HTERT RPE-1 (cell line): ENCODE measurements around the gene MAT1A.

ENCODE experiments used
- in situ Hi-C: fragments of 300-500 bp; cut with MboI; formaldehyde crosslinking; loops from 4 replicates; pipeline ENCODE4 v1.14.3; 2020; ENCODE audit warnings: low sequenced_read_pairs

MAT1A gene

DNA sequence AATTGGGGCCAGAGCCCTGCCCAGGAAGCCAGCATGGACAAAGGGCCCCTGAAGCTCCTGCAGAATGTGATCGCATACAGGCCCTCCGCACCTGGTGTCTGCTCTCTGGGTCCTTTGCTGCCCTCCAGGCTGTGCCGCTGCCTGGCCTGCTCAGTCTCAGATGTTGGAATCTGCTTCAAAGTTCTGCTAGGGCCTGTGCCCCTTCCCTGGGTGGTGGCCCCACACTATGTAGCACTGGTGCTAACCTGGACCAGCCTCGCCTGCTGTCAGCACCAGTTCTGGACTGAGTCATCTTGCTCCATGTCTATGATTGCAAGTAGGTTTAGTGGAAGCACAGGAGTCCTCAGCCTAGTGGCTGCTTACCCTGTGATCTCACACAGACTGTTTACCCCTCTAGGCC, 6.3 kb downstream of the MAT1A start:
- in situ Hi-C loops = no loop called here

DNA sequence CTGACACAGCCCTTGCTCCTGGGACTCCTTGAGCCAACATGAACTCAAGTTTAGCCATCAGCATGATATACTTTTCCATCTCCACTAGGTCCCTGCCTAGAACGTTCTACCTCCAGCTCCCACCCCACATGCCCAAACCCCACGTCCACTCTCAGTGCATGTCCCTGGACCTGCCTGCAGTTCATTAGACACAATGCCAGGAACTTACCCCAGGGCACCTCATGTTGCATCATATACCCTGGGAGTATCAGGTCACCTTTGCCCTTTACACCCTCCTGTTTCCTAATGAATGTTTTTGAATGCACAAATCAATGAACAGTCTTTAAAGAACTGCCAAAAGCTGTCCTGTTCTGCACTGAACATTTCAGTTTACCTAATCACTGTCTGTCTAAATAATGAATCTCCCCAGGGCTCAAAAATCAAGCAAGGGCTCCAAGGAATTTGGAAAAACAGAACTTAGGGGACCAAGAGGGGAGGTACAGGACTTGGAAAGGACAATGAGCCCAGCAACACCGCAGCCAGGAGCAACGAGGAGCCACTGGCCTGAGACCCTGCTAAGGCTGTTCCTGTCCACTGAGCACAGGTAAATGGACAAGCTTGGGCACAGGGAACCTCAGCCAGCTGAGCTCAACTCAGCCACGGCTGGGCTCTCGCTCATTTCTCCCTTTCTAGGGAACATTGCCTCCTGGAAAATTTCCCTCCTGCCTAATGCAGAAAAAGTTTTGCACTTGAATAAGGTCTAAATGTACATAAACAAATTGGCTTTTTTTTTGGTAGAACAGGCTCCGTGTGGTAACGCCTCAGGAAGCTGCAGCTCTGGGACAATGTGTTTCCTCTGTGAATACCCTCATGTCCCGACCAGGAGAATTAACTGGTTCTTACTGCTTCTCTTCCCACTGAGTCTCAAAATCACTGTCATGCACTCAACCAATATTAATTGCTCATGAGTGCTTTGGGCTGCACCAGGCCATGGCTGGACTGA, 7.4 kb downstream of the MAT1A start:
- in situ Hi-C loops = no loop called here

DNA sequence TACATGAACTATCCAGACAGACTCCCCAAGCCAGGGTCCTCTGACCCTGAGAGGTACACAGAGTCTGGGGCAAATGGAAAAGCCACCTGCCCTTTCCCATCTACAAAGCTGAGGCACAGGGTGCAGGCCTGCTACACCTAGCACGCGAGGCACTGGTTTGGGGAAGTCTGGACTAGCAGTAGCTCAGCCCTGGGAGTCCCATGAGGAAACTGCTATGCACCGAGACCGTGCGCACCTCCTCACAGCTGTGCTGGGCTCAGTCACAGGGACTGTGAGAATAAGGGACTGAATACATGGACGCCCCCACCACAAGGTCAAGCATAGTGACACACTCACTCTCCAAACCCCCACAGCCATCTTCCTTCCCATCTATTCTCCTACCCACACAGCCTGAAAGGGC, 8.2 kb downstream of the MAT1A start:
- in situ Hi-C loops = no loop called here

DNA sequence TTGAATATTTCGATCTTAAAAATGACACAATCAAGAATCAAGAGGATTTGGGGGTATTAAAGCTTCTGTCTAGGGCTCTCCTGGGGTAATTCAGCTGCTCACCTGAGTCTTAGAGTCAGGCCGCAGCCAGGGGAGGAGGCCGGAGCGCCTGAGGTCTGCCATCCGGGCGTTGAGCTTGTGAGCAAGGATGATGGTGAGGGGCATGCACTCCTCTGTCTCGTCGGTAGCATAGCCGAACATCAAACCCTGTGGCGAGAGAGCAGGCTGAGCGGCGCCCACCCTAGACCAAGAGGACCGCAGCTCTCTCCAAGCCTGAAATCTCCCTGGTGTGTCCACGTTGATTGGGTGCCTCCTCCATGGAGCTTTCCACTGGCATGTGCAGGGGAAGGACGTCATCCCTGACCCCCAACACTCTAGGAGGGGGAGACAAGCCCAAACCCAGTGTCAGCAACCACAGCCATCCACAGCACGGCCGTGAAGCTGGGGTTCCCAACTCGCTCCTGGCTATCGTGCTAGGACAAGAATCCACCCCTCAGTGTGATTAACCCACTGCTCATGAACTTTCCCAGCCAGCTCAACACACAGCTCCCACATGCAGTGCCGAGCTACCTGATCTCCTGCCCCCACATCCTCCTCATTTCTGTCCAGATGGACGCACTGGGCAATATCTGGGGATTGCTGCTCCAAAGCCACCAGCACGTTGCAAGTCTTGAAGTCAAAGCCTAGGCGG, 9.2 kb downstream of the MAT1A start:
- in situ Hi-C loops = no loop called here

DNA sequence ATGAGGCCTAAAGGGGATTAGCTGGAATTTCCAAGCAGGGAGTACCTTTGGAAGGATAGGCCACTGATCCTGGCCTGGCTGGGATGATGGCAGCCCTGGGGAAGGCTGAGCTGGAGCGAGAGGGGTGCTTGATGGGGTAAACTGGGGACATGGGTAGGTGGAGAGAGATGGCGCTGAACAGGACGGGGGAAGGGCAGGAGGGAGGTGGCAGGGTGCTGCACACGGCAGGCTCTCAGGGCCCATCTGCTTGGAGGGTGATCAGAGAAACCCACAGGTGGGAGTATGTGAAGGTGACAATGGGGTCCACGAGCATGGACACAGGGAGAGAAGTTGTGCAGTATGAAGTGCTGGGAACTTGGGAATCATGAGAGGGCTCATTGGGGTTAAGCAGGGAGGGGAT, 10.3 kb downstream of the MAT1A start:
- in situ Hi-C loops = no loop called here

DNA sequence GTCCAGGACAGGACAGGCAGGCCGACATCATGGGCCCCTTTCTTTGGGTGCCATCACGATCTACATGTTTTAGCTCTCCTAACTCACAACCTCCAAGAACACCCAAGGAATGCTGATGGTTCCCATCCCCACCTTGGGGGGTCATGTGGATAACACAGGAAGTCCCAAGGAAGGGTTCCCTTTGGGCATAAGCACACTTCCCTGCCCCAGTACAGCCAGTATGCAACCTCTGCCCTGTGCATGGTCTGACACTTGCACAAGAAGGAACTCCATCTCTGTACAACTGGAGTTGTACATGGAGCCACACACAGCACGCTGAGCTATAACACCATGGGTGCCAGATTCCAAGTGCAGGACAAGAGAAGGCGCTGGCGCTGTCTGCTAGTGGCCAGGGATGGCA, 11.0 kb downstream of the MAT1A start:
- in situ Hi-C loops = no loop called here

DNA sequence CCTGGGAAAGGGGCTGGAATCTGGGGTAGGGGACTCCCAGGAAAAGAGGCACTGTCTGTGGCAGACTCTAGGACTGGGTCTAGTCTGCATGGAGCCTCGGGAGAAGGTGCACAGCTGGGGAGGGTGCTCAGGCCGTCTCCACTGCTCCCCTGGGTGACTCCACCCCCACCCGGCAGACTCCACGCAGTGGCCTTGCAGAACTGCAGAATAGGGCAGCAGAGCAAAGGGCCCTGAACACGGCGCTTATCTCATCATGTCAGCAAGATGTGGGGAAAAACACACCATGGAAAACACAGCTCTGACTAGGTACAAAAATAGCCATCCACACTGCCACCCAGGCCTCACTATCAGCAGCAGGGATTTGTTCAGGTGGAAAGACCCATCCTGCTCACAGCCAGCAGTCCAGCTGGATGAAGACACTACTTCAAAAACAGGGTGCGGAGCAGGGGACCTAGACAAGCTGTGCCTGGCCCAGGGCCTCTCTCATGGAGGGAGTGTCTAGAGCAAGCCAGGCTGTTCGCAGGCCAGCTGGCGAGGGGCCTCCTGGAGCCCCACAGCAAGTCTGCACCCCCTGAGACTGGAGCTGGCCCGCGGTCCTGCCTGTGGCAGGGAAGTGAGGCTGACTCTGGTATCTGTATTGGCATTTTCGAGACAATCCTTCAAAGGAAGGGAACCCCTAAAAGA, 11.7 kb downstream of the MAT1A start:
- in situ Hi-C loops = no loop called here

DNA sequence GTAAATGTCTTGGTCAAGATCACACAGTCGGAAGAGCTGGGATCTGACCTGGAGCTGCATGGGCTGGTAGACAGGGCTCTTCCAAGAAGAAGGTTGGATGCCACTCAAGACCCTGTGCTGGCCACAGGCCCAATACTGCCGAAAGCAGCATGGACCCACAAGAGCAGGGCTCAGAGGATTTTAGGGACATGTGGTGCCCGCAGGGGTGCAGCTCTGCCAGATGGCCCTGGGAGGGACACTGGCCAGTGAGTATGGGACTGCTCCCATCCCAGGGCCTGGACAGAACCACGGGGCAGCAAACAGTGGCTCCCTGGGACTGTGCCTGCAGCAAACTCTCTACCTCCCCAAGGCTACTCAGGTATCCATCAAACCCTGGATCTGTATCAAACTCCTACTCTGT, 12.4 kb downstream of the MAT1A start:
- in situ Hi-C loops = no loop called here

DNA sequence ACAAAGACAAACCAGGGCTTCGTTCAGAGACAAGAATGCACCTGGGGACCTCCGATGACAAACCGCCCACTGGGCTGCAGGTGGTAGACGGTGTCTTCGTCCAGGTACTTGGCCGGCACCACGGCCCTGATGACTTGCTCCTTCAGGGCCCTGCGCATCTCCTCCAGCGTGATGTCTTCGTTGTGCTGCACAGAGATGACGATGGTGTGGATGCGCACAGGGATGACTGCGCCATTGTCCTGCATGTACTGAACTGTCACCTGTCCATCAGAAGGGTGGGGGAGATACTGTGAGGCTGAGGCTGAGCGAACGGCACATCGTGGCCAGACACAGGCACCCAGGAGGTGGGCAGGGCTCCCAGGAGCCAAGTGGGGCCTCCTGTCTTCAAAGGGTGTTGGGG, 13.1 kb downstream of the MAT1A start:
- in situ Hi-C loops = no loop called here

DNA sequence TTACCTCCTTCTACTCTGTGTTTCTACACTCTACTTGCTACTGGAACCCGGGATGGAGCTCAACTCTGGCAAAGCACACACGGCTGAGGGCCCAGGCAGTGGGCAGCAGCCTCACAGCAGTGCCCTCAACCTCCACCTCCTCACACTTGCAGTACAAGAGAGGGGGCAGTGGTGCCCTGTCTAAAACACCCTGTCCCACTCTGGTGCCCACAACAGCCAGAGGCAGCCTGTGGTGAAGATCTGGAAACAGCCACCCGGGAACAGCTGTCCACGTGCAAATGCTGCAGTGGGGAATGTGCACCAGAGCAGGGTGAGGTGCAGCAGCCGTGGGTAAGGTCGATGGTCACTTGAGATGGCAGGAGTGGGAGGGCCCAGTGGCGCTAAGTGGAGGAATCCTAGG, 13.7 kb downstream of the MAT1A start:
- in situ Hi-C loops = no loop called here

DNA sequence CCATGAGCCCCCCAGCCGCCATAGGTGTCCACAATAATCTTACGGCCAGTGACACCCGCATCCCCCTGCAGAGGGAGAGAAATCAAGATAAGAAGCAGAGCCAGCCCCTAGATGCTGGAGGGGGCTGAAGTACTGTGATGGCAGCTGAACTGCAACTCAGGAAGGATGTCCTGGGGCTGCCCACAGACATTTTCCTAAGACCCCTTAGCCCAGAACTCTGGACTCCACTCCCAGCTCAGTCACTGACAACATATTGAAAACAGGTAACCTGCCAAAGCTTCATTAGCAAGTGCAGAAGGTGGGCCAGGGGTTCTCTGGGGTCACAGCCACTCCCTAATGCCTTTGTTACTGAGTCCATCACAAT, 14.3 kb downstream of the MAT1A start:
- in situ Hi-C loops = no loop called here

DNA sequence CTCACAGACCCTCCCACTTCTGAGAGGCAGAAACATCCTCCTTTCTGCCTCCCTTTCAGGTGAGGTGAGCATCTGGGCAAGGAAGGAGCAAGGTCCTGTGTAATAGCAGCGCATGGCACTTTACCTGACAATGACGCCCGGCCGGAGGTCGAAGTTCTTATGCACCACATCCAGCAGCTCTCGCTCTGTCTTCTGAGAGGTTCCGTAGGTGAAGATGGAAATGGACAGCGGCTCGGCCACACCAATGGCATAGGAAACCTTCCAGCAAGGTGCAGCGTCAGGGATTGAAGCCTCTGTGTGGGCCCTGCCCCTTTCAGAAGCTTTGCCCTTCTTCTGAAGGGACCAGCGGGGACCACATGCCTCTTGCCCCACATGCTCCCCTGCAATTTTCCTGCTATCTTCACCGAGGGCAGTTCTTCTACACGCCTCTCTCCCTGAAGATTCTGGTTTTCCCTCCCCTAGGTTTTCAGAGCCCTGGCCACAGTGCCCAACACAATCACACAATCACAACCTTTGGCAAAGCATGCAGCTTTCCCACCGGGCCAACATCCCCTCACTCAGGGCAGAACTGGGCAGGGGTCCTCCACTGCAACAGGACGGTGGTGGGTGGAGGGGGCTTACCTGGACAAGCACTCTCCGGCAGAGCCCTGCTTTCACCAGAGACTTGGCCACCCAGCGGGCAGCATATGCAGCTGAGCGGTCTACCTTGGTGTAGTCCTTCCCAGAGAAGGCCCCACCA, 14.9 kb downstream of the MAT1A start:
- in situ Hi-C loops = no loop called here

DNA sequence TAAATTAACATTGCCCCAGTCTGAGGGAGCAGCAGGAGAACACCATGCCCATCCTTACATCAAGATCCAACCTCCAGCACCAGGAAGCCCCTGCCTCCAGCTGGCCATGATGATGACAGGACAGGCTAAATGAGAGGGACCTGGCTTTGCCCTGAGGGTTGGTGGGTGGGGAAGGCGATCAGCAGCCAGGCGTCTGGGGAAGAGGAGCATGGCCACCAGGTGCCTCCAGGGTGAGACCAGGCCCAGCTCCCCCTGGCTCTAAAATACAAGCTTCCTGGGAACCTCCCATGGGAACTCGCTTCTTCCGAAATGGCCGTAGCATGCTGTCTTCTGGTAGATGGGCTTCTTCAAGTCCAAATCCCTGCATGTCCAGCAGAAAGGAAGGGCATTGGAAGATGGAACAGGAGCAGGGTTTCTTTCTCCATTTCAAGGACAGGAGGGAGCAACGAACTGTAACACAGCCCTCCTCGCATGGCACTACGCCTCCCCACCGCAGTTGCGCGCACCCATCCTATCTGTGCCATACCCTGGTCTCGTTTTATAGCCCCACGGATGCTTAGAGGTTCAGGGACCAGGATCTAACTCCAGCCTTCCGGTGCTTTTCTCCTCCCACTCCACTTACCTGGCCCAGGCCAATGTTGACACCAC, 15.8 kb downstream of the MAT1A start:
- in situ Hi-C loops = no loop called here

DNA sequence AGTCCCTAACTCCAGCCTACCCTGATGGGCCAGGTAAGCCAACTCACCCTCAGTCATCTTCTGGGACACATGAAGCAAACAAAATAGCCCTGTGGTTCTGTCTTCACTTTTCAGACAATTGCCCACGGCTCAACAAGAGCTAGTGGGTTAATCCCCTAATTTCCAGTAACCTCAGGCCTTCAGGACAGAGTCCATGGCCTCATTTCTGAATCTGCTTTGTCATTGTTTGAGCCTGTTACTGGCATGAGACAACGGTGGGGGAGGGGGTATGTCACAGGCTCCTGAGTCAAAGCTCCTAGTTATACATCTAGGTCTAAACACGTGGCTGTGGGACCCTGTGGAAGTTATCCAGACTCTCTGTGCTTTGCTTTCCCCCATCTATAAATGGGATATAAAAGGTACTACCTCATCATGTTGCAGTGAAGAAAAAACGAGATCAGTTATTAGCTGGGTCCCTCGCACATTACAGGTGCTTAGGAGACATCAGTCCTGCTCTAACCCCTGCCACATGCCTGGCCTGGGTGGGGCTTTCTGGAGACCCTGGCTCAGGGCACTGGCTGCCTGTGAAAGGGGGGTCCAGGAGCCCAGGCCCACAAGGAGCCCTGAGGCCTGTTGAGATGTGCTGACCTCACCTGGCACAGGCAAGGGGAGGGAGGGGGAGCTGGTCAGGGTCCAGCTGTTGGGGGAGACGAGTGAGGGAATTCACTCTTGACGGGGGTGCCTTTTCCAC, 16.5 kb downstream of the MAT1A start:
- in situ Hi-C loops = no loop called here

DNA sequence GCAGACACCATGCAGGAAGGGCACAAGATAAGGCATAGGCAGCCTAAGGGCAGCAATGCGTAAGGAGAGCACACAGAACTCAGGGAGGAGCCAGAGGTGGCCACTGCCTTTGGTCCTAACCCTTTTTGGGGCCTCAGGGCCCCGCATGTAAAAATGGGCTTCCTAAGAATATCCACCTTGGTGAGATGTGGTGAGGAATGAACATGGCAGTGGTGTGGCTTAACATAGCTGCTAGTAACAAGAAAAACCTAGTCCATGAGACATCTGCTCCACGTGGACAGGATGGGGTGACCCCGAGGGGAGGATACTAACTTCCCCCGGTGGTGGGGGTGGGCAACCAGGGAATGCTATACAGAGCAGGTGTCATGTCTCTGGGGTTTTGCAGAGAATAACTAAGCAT, 18.0 kb downstream of the MAT1A start:
- in situ Hi-C loops = no loop called here

DNA sequence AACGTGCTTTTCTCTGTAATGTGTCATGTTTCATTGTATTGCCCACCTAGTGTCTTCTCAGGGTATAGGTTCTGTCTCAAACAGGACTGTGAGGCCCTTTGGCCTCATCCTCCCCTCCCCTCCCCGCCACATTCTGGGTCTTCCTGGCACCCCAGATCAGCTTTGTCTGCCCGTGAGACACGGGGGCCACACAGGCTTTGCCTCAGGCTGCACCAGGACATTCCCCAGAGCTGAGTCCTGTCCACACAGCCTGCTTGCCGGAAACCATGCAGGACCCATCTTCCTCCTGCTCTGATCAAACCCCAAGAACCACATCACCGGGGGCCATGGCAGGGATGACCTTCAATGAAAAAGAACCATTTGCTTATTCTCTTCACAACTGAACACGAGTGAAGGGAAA, 18.6 kb downstream of the MAT1A start:
- in situ Hi-C loops = no loop called here

DNA sequence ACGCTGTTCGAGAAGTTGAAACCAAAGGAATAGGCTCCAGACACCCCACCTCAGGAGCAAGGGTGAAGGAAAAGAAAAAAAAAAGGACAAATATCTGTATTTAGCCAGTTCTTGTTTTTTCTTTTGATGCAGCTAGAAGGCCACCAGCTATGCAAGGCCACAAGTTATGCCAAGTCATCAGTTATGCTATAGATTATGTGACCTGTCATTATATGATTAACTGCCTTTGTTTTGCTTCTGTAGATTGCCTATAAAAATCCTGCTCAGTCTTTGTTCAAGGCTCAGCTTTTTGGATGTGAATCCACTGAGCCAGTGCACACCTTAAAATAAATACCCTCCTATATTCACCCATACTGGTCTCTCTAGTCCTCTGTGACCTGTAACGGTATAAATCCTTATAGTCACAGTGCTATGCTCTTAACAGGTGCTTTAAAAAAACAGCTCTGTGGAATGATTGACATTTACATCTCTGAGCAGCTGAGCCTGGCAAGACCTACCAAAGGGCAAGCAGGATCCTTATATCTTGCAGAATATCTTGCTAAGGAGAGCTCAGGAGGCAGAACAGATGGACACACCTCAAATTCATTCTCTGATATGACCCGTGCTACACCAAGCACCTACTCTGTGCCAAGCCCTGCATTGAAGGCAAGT, 20.4 kb downstream of the MAT1A start:
- in situ Hi-C loops = no loop called here

DNA sequence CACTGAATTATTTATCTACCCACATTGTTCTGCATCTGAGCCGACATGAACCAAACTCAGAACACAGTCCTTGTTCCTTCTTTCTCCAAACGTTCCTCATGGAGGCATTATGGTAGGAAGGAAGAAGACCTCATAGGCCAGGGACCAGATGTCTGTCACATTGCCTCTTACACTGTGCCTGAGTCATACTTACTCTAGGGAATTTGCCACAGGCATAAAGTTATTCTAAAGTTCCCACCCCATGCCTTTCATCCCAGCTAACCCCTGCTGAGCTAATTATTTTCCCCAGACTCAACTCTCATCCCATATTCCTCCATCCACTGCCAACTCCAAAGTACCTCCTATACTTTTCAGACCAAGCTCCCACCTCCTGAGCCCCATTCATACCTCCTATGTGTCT, 21.2 kb downstream of the MAT1A start:
- in situ Hi-C loops = no loop called here

DNA sequence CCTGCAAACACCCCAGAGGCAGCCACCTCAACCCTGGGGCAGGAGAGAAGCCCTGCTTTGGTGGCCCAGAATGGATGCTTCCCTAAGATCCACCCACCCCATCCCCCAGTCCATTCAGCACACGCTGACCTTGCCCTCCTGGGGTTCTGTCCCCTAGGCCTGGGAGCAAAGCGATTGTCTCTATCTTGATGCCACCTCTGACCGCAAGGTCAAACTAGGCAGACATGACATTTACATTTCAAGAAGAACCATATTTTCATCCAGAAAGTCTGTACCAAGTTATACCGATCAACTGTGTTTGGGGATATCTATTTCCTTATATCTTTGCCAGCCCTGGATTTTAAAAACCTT, 23.0 kb downstream of the MAT1A start:
- in situ Hi-C loops = no loop called here
